Epidermal melanocyte (primary cell): ENCODE results near the gene TPO.

Source experiments
- DNase-seq: peaks from one replicate; pipeline ENCODE4 v3.0.0; 2011; ENCODE audit warnings: low spot score; ENCODE audit not compliant: insufficient read length

TPO gene

DNA sequence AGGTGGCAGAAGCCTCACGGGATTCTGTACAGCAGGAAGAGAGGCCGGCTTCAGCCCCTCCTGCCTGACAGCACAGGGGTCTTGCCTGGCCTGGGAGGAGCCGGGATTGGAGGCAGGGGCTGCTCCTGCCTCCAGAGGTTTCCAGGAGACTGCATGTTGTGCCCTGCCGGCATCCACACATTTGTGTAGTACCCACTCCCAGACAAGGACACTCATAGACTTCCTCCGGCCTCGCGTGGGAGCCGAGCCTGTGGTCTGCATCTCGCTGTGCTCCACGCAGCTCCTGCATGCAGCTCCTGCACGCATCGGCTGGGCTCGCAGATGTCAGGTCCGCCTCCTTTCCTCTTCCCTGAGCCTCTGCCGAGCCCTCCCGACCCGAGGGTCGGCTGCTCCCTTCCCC lies 34.7 kb downstream of the TPO start:
- DNase-seq, result no peak

DNA sequence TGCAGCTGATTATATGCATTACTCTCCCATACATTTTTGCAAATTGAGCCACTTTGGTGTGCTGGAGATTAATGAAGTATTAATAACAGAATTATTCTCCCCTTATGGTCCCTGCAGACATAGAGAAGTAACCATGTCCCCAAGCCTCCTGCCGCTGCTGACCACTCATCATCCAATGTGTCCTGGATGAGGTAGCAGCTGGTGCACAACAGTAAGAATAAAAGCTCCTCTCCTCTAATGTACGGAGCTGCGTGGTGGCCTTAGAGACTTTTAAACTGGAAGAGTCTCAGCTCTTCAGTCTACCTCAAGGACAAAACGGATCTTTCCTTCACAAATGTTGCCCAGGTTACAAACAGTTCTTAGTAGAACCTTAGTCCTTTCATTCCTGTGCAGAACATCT lies 37.7 kb downstream of the TPO start:
- DNase-seq, result no peak

DNA sequence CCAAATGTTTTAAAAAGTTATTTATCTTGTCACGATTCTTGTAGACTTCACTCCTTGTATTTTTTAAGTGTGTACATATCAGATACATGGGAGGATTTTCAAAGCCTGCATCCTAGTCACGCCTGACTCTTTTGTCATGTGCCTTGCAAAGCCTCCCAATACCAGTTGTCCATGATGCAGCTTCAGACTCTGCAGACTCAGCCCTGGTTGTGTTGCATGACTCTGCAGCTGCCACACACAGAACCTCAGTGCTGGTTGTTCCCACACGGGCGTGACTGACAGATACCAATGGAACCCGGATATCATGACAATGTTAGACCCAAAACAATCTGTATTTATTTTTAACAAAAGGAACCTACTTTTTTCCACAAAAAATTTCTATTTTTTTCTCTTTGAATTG lies 38.2 kb downstream of the TPO start:
- DNase-seq, result no peak

DNA sequence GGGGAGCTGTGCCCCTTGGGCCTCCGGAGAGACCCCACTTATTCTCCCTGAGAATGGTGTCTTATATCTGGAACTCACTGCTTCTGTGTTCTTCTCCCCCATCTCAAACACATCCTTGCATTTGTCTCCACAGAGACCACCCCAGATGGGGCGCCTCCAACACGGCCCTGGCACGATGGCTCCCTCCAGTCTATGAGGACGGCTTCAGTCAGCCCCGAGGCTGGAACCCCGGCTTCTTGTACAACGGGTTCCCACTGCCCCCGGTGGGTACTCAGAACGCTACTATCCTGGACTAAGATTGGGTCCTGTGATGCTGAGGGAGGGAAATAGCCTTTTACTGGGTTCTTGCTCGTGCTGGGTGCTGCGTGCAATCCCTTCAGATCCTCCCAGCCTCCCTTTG lies 40.3 kb downstream of the TPO start:
- DNase-seq, result no peak

DNA sequence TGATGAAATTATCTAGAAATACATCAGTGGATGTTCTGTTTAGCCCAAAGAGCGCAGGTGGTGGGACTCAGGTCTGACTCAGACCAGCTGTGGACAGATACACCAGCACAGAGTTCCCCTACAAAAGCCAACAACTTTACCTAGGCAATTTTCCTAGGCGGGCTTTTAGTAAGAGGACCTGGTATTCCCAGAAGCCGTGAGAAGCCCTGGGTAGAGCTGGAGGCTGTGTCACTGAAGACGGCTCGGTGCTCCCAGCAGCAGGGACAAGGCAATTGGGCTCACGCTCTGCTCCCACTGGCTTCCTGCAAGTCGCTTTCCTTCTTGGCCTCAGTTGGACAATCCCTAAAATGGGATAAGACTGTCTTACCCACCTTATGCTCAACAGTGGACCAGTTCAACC lies 41.1 kb downstream of the TPO start:
- DNase-seq, result no peak

DNA sequence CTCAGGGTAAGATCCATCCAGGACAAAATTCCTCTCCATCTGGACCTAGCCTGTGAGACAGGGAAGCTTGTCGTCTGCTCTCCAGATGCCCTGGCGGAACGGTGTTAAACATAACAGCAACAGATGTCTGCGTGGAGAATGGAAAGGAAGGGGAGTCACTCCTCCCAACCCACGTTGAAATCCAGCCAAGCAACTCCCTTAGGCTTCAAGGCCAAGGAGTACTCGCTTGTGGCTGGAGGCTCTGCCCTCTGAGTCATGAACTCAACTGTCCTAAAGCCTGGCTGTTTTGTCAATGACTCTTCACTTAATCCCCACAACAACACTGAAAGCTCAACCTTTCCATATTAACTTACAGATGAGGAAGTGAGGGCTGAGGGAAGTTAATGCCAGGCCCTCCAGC lies 42.2 kb downstream of the TPO start:
- DNase-seq, result no peak

DNA sequence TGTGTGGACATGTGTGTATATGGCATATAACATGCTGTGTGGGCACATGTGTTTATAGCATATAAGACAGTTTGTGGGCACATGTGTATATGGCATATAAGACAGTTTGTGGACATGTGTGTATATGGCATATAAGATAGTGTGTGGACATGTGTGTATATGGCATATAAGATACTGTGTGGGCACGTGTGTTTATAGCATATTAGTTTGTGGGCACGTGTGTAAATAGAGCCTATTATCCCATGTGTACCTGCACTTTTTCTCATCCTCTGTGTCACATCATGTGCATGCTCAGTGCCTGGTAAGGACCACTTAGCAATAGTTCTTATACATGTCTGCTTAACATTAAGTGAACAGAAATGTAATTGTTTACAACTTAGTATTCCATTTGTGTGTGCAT lies 45.2 kb downstream of the TPO start:
- no peak for DNase-seq

DNA sequence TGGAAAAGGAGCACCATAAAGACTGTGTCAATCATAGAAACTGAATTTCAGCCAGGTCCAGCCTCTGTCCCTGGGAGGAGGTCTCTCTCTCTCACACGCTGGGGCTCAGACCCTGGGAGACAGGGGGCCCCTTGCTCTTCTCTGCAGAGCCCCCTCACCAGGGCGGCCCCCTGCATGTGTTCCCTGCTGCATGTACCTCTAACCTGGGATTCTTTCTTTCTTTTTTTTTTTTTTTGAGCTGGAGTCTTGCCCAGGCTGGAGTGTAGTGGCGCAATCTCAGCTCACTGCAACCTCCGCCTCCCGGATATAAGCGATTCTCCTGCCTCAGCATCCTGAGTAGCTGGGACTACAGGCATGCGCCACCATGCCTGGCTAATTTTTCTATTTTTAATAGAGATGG lies 46.5 kb downstream of the TPO start:
- DNase-seq, result no peak

DNA sequence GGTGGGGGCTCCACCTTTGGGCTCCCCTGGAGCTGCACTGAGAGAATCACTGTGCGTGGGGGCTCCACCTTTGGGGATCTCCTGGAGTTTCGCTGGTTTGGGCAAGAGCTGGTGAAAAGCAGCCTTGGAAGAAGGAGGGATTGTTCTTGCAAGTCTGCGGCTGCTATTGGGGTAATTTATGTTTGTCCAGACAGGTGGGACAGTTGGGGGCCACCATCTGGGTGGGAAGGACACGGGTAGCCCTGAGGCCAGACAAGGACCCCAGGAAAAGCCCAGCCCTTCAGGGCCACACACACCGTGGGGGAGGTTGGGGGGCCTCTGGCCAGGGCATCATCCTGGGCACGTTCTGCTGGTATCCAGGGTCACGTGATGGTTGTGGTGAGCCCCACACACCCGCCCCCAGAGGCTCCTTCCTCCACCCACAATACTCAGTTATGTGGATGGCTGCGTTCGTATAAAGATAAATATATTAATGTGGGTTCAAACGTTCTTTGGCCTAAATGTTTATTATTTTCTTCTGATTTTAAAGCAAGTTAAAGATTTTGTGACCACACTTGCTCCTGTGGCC lies 47.7 kb downstream of the TPO start:
- no peak for DNase-seq

DNA sequence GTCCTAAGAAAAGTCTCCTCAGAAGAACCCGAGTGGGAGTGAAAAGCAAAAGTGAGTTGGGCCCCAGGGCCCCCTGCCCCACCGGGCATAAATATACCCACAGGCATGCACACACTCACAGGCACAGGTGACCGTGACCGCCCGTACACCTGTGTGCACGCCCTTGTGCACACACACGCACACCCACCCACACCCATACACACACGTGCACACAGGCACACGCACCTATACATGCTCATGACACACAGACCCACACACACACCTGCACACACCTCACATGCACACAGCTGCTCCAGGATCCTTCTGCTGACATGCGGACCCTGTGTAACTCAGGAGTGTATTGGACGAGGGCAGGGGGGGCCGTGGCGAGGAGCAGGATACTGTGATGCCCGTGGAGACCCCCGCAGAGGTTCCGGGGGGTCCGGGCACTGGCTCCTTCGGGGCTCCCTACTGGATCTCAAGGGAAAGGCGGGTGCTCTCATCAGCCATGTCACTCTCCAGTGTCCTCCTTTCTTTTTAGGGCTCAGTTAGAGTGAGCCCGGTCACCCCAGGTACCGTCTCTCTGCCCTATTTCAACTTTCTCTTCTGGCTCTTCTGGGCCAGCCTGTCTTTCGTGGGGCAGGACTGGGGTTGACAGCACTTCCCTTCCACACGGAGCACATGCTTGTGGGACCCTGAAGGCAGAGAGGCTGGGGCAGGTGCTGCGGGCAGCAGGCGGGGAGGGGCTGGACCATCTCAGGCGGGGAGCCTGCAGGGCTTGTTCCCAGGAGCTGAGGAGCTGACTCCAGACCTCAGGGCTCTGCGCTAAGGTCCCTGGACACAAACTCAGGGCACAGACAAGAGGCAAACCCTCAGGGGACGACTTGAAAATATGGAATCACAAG lies 48.5 kb downstream of the TPO start:
- DNase-seq, result no peak

DNA sequence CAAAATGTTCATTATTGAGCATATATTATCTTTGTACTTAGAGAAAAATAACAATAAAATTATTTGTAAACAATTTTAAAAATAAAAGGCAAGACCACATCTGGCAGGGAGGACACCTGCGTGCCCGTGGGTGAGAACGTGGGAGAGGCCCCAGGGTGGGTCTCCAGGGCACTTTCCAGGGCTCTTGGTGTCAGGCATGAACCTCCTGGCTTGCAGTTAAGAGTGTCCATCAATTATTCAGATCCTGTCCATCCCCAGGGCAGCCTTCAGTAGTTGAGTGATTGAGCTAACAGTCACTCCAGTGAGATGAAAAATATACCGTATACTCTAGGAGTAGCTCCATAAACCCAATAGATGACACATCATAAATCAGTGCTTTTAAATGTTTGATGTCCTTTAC lies 49.7 kb downstream of the TPO start:
- DNase-seq, result no peak

DNA sequence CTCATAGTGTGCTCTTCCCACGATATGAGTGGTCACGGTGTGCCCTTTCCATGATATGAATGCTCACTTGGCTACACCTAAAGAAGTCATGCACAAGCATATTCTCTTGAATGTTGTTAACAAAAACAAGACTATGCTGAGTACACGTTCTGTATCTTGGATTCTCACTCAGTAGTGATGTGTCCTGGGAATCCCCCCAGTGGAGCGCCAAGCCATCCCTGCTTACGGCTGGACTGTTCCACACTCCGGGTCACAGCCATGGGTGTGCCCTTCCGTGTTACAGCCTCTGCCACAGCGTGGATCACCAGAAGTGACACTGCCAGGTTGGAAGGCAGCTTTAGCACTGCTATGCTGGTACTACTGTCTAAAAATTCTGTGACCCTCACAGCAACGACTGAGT lies 59.1 kb downstream of the TPO start:
- DNase-seq, result no peak

DNA sequence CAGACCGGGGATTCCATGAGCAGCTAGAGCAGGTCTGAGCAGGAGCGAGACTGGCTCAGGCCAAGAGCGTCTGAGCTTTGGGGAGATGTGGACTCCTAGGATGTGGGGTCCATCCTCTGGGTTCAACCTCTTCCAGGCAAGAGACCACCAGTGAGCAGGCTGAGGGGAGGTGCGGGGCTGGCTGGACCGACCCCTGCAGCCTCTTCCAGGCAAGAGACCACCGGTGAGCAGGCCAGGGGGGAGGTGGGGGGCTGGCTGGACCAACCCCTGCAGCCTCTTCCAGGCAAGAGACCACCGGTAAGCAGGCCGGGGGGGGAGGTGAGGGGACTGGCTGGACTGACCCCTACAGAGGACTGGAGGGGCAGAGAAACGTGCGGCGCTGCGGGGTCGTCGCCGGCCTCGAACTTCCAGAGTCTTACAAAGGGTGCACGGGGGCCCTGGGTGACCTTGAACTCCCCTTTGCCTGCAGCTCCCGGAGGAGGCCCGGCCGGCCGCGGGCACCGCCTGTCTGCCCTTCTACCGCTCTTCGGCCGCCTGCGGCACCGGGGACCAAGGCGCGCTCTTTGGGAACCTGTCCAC lies 63.4 kb downstream of the TPO start:
- no peak for DNase-seq

DNA sequence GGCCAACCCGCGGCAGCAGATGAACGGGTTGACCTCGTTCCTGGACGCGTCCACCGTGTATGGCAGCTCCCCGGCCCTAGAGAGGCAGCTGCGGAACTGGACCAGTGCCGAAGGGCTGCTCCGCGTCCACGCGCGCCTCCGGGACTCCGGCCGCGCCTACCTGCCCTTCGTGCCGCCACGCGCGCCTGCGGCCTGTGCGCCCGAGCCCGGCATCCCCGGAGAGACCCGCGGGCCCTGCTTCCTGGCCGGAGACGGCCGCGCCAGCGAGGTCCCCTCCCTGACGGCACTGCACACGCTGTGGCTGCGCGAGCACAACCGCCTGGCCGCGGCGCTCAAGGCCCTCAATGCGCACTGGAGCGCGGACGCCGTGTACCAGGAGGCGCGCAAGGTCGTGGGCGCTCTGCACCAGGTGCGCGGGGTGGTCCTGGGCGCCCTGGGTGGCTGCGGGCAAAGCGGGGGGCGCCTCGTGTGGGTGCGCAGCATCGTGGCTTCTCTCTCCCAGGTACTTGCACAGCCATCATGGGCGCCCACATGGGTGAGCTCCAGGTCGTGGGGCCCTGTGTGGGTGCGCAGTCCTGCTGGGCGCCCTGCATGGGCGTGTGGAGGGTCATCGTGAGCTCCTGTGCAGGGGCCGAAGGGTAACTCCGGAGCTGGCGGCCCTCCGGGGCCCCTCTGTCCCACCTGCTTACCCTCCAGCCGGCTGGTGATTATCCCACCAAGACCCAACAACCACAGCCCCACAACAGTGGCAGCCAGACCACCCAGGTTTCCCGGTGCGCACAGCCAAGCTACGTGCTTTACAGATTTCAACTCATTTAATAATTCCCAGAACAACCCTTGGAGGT lies 64.2 kb downstream of the TPO start:
- DNase-seq, result no peak

DNA sequence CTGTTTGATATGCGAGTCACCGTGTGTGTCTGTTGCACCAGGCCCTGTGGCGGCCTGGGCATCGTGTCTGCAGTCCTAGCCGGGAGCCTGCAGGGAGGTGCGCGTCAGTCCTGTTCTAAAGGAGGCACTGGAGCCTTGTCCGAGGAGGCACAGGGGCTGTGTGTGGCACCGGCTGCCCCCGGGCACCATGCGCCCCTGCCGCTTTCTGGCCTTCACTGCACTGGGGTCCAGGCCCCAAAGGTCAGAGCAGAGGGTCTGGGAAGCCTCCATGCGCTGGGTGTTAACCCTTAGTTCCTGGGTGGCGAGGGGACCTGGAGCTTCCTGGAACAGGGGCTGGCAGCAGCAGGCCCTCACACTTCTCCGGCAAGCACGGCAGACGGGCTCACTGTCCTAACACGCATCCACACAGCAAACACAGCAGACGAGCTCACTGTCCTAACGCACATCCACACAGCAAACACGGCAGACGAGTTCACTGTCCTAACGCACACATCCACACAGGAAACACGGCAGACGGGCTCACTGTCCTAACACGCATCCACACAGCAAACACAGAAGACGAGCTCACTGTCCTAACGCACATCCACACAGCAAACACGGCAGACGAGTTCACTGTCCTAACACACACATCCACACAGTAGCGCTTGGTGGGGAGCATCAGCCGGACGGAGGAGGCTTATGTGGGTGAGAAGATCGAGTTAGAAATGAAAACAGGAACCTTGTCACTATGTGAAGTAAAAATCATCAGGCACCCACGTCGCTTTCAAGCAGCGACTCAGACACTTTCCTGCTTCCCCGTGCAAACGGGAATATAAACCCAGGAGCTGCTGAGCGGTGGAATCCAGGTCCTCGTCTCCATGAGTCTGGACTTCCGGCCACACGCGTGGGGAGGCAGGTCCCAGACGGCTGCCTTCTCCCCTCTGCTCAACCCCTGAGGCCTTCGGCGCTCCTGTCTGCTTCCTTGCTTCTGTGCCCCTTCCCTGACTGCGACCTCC lies 65.3 kb downstream of the TPO start:
- DNase-seq, result no peak

DNA sequence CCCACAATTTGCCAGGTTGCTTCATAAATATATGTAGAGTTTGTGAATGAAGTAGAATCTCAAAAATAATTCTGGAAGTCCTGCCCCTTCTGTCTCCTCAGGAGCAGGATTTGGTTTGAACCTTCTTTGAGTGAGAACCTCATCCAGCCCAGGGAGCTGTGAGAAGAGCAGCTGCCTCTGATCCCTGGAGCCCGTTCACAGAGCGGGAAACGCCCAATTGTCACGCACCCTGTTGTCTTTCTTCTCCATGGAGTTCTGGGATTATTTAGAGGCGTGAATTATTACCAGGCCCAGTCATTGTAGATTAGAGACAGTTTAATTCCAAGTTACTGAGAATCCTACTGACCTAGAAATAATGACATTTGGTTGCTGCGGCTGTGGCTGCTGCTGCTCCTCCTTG lies 66.1 kb downstream of the TPO start:
- no peak for DNase-seq

DNA sequence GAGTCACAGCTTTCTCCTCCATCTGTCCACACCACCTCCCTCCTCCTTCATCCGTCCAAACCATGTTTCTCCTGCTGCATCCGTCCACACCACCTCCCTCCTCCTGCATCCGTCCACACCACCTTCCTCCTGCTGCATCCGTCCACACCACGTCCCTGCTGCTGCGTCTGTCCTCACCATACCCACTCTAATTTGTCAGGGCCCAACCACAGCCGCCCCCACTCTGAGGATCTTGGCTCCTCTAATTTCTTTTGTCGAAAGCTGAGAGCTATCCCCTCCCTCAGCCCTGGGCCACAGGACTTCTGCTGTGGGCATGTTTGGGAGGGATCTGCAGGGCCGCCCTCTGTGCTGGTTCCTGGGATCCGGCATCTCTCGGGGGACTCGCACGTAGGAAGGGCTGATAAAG lies 67.4 kb downstream of the TPO start:
- DNase-seq, result no peak

DNA sequence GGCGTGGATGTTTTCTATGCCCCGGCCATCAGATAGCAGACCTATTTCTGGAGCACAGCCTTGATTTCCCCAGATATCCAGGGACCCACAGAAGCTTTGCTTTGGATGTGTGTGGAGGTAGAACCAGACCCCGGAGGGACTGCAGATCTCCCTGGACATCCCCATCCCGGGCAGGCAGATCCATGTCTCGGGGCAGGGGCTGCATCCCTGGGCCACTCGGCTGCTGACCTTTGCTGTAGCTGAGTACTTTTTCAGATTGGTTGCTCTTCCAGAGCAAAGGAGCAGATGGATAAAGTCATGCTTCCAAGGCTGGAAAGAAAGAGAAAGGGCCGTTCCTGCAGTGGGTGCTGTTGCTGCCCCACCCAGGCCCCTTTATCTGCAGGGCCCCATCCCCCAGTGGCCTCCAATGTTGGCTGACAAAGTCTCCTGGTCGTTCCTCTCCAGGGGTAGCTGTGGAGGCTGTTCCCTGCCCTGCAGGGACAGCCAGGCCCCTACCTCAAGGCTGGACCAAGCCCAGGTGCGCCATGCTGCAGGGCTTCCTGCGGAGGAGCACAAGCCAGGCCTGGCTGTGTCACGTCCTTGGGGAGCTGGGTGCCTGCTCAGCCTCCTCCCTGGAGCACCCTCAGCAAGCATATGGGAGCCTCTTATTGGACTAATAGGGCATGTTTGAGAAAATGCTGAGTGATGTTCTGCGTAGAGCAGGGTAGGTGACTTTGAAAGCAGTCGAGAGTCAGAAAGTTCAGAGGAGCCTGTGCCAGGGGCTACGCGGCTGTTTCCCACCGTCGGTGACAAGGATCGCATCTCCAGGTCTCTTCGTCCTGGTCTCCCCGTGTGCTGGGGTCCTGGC lies 68.4 kb downstream of the TPO start:
- DNase-seq, result no peak

DNA sequence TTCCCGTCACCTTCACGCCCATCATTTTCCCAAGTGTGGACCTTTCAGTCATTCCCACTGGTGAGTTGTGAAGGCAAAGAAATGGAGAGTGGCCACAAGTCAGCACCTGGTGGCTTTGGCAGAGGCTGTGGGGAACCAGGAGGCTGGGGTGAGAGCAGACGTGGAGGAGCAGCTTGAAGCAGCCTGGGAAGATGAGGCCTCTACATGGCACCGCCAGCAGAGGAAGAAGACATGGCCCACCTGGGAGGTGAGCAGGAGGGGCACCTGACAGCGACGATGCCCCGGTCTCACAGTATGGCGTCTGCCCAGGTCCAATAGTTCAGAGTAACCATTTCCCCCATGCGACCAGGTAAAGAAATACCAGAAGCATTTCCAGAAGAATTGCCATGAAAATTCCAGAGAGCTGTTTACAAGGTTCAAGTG lies 69.0 kb downstream of the TPO start:
- no peak for DNase-seq

DNA sequence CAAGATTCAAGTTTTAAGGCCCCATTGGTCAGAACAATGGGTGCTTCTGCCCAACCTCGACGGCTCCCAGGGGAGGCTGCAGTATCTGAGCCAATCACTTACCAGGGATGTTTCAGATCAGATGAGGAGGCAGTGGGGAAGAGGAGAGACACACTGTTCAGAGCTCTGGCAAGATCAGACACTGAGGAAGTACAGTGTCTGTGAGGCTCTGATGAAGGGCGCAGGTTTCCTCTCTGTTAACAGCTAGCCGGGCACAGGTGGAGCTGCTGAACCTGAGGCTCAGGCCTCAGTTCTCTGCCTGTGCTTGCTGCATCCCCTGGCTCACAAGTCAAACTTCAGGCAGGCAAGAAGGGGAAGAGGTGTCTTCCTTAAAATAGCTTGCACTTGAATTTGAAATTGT lies 69.7 kb downstream of the TPO start:
- DNase-seq, result no peak
